HG02973 (cell line): ENCODE measurements around the gene TBX4.

Source experiments
- ATAC-seq: cut with Tn5 transposase; IDR thresholded peaks from one replicate; pipeline ENCODE4 v1.9.1; 2021; ENCODE audit warnings: moderate library complexity; ENCODE audit not compliant: unreplicated experiment

Gene TBX4

GRCh38 chr17:61452301-61453290 is at the start of gene TBX4:
TSS of gene TBX4 (plus strand) at chr17:61452422. CDS start at chr17:61456491, 4,069 bp downstream.
- ATAC-seq: no peak

DNA sequence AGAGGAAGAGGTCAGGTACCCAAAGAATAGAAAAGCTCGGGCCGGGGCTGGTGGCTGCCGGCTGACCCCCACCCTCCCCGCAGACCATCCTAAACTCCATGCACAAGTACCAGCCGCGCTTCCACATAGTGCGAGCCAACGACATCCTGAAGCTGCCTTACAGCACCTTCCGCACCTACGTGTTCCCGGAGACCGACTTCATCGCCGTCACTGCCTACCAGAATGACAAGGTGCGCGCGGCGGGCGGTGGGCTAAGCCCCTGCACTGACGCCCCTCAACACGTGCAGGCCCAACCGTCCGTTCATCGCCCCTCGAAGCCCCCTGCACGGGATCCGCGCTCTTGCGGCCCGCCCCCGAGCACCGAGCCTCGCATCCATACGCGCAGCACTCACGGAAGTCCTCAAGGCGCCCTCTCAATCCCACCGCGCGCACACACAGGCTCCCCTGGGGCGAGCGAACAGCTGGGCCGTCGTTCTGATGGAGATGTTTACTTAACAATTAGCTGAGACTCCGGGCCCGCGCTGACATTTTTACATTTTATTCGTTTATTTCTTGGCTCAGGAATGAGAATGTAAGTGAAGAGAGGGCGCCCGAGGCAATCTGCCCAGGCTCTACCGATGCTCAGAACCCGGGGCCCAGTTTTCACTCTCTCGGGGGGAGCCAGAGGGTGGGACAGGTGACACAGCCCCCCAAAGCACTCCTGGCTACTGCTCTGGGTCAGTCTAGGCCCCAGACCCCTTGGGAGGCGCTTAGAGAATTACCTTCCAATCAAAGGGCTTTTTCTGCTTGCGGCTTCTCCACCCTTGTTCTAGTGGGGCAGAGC is 49.0 kb upstream of the TBX4 start:
- no peak for ATAC-seq

GRCh38 chr17:61403801-61404662 is 48.2 kb upstream of the TBX4 start:
- no peak for ATAC-seq

GRCh38 chr17:61404663-61404912 is 47.6 kb upstream of the TBX4 start:
- no peak for ATAC-seq

GRCh38 chr17:61404913-61405685 is 47.1 kb upstream of the TBX4 start:
- ATAC-seq: no peak

DNA sequence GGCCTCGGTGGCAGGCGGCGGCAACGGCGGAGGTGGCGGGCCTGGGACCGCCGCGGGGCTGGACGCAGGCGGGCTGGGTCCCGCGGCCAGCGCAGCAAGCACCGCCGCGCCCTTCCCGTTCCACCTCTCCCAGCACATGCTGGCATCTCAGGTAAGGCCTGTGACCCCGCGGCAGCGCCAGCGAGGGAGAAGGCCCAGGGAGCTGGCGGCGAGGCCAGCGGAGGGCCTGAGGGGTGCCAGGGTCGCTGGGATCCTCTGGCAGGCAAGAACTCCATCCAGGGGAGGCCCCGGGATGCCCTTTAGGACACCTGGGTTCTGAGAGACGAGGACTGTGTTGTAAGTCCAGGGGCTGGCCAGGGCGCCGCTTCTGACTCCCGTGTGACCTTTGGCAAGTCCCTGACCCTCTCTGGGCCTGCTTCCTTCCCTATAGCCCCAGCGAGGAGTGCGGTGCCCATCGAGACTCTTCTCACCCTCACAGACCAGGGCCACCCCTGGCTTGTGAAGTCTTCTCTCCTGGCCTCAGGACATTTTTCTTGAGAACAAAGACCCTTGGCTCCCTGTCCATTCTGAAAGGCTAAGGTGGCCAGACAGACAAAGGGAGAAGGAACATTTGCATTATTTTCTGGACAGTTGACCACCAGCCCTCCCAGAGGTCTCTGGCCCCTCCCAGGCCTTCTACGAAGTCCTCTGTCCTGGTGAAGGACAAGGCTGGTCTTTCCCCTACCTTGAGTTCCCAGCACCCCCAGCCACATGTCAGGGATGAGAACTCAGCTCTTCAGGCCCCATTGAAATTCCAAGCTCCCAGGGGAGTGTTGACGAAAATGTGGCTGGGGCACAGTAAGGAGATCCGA is 46.3 kb upstream of the TBX4 start:
- no peak for ATAC-seq

DNA sequence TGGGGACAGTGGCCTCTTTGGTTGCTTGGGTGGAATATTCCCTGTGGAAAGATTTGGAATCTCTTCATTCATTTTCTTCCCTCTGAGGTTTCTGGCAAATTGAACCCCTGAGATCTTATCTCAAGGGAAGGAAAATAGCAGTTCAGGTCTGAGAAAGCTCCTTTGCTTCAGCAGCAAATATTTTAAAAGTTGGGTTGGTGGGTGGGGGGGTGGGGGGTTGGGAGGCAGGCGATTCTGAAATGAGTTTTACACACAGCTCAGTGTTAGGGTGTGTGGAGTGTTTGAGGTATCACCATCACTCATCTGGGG is 45.7 kb upstream of the TBX4 start:
- no peak for ATAC-seq

DNA sequence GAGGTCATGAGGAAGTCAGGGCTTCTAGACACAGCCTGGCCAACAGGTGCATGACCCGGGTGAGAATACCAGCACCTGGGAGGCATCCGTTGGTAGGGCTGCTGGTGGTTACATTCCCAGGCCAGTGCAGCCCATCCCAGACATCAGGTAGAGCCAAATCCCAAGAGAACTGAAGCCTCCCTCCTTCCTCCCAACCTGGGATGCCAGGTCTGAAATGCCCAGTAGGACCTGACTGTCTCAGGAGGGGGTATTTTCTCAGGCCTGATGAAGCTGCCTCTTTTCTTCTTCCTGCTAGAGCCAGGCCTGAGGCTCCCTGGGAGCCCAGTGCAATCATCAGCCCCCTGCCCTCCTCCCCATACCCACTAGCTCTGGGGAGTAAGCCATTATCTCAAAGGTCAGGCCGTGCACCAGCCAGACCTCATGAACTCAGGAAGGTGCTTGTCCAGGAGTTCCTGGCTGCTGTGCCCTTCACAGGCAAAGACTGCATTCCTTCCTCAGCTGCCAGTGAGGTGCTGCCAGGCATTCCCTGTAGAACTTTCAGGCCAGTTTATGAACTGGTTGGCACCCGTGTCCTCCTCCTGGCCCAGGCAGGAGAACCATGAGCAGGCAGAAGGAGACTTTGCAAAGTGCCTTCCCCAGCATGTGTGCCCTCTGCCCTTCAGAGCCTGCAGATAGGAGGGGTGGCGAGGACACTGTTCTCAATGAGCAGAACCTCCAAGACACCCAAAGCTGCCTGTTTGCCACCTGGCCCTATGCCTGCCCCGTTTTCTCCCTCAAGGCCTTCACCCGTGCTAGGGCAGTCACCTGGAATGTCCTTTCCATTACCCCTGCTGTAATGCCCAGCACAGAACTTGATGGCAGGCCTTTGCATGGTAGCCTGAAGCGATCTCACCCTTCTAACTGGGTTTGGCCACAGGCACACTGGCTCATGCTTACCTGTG is 45.0 kb upstream of the TBX4 start:
- no peak for ATAC-seq

DNA sequence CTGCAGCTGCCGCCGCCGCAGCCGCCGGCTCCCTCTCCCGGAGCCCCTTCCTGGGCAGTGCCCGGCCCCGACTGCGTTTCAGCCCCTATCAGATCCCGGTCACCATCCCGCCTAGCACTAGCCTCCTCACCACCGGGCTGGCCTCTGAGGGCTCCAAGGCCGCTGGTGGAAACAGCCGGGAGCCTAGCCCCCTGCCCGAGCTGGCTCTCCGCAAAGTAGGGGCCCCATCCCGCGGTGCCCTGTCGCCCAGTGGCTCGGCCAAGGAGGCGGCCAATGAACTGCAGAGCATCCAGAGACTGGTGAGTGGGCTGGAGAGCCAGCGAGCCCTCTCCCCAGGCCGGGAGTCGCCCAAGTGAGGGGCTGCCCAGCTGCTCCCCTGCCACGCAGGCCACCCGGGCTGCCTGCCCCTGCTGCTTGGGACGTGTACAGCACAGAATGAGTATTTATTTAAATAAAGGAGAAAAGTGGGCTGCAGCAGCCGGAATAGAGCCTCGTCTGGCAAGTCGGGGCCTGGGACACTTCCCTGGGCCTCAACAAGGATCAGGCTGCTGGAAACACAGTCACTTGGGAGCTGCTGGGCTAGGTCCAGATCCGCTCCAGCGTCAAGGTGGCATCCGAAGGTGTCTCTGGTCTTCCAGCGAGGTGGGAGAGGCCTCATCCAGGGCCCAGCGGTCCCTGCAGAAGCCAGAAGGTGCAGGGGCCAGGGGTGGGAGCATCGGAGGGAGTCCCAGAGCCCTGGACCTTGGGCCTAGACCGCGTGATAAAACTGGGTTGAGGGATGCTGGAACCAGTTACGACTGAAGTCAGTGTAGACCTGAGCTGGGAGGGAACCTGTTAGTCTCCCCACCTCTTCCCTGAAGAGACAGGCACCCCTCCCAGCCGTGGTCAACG is 43.8 kb upstream of the TBX4 start:
- ATAC-seq: no peak

GRCh38 chr17:61409301-61410112 is 42.7 kb upstream of the TBX4 start:
- ATAC-seq: no peak

- no peak for ATAC-seq
Observed at GRCh38 chr17:61410141-61411010, 41.8 kb upstream of the TBX4 start.

DNA sequence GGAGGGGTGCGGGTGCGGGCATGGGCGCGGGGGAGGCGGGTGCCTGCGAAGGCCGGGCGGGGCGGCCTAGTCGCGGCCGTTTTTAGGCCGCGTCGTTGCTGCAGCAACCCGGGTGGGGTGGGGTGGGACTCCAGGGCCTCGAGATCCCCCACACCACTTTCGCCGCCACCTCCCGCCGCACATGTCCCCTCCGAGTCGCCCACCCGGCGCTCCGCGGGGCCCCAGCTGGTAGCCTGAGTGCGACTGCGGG is 41.3 kb upstream of the TBX4 start:
- ATAC-seq: no peak

GRCh38 chr17:61411261-61412142 is 40.7 kb upstream of the TBX4 start:
- peak; percentile 7 for ATAC-seq

GRCh38 chr17:61412143-61412859 is 39.9 kb upstream of the TBX4 start:
- ATAC-seq: peak; percentile 51
